PC-9 (cell line): ENCODE measurements around the gene CPN2.

Source experiments
- CTCF ChIP-seq: fragments of 200-600 bp; sonication (generic); conservative IDR thresholded peaks from 2 replicates; pipeline ENCODE4 v1.6.1; 2017; ENCODE audit warnings: mixed run types, antibody characterized with exemption, mild to moderate bottlenecking, moderate library complexity
- EZH2 ChIP-seq: fragments of 200-600 bp; sonication (generic); IDR thresholded peaks from 2 replicates; pipeline ENCODE4 v1.8.0; 2017; ENCODE audit warnings: antibody characterized with exemption, low read depth

DNA sequence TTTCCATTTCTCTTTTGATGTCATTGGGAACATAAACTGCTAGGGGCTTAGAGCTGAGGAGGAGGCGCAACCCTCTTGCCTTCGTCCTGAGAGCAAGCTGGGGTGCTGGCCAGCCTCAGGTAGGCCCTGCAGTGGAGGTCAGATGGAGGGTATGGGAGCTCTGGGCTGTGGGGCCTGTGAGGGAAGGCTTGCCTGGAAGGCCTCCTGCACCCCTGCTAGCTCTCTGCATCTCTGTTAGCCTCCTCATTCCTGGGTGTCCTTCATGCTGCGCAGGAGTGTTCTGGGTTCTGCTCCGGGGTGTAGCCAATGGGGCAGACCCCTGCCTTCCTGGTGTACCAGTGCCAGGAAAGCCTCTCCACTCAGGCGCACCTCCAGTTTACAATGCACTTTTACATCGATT is 36.1 kb upstream of the CPN2 start:
- no peak for TF ChIP-seq EZH2
- TF ChIP-seq CTCF: no peak
